HEK293 (cell line): ENCODE measurements around the gene KCNAB2.

Experiments used
- MZF1 ChIP-seq: fragments of 450-650 bp; formaldehyde crosslinking; IDR thresholded peaks from 2 replicates; pipeline ENCODE4 v1.5.1; 2017; ENCODE audit warnings: missing biosample characterization, missing genetic modification characterization, borderline replicate concordance
- ZBTB7A ChIP-seq: fragments of 450-650 bp; formaldehyde crosslinking; IDR thresholded peaks from 2 replicates; pipeline ENCODE4 v1.5.1; 2016; ENCODE audit warnings: low read depth, missing biosample characterization, missing genetic modification characterization
- ZNF132 ChIP-seq: fragments of 450-650 bp; formaldehyde crosslinking; IDR thresholded peaks from 2 replicates; pipeline ENCODE4 v1.5.1; 2017; ENCODE audit warnings: missing biosample characterization, missing genetic modification characterization, borderline replicate concordance
- ZNF311 ChIP-seq: fragments of 450-650 bp; formaldehyde crosslinking; IDR thresholded peaks from 2 replicates; pipeline ENCODE4 v1.5.1; 2017; ENCODE audit warnings: missing biosample characterization, missing genetic modification characterization, borderline replicate concordance
- TF ChIP-seq, protein P1 (sequence below): fragments of 450-650 bp; formaldehyde crosslinking; IDR thresholded peaks from 2 replicates; pipeline ENCODE4 v1.5.1; 2016; ENCODE audit warnings: missing biosample characterization, missing genetic modification characterization
- TF ChIP-seq, protein P2 (sequence below): fragments of 450-650 bp; formaldehyde crosslinking; IDR thresholded peaks from 2 replicates; pipeline ENCODE4 v1.5.1; 2016; ENCODE audit warnings: missing biosample characterization, missing genetic modification characterization
- TF ChIP-seq, protein P3 (sequence below): fragments of 450-650 bp; formaldehyde crosslinking; IDR thresholded peaks from 2 replicates; pipeline ENCODE4 v1.5.1; 2016; ENCODE audit warnings: missing biosample characterization, missing genetic modification characterization
- TF ChIP-seq, protein P4 (sequence below): fragments of 450-650 bp; formaldehyde crosslinking; IDR thresholded peaks from 2 replicates; pipeline ENCODE4 v1.5.1; 2016; ENCODE audit warnings: missing biosample characterization, missing genetic modification characterization
- TF ChIP-seq, protein P5 (sequence below): sonication (generic); formaldehyde crosslinking; IDR thresholded peaks from 2 replicates; pipeline ENCODE4 v1.8.1; 2022; ENCODE audit warnings: mild to moderate bottlenecking, moderate library complexity, missing genetic modification reagents

DNA sequence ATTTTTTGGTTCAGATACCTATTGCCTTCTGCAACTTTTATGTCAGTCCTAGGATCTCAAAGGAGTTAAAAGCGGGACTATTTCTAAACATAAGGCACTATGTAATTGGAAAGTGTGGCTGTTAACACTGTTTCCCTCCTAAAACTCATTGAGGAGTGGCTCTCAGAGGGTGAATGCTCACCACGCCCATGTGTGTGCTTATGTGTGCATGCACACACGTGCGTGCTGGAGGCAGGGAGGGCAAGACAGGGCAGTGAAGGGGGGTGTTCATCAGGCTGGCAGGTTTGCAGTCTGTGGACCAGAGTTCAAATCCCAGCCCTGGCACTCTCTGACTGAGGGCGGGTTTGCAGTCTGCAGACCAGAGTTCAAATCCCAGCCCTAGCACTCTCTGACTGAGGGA, 22.4 kb downstream of the KCNAB2 start:
- TF ChIP-seq MZF1 (no peak), ZBTB7A (tag by site-specific recombination) (no peak), ZNF132 (tag by site-specific recombination) (no peak), ZNF311 (tag by site-specific recombination) (no peak)
- TF ChIP-seq, protein P1, sequence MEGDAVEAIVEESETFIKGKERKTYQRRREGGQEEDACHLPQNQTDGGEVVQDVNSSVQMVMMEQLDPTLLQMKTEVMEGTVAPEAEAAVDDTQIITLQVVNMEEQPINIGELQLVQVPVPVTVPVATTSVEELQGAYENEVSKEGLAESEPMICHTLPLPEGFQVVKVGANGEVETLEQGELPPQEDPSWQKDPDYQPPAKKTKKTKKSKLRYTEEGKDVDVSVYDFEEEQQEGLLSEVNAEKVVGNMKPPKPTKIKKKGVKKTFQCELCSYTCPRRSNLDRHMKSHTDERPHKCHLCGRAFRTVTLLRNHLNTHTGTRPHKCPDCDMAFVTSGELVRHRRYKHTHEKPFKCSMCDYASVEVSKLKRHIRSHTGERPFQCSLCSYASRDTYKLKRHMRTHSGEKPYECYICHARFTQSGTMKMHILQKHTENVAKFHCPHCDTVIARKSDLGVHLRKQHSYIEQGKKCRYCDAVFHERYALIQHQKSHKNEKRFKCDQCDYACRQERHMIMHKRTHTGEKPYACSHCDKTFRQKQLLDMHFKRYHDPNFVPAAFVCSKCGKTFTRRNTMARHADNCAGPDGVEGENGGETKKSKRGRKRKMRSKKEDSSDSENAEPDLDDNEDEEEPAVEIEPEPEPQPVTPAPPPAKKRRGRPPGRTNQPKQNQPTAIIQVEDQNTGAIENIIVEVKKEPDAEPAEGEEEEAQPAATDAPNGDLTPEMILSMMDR (tag by site-specific recombination) = no peak
- TF ChIP-seq, protein P2, sequence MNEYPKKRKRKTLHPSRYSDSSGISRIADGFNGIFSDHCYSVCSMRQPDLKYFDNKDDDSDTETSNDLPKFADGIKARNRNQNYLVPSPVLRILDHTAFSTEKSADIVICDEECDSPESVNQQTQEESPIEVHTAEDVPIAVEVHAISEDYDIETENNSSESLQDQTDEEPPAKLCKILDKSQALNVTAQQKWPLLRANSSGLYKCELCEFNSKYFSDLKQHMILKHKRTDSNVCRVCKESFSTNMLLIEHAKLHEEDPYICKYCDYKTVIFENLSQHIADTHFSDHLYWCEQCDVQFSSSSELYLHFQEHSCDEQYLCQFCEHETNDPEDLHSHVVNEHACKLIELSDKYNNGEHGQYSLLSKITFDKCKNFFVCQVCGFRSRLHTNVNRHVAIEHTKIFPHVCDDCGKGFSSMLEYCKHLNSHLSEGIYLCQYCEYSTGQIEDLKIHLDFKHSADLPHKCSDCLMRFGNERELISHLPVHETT (tag by site-specific recombination) = no peak
- TF ChIP-seq, protein P3, sequence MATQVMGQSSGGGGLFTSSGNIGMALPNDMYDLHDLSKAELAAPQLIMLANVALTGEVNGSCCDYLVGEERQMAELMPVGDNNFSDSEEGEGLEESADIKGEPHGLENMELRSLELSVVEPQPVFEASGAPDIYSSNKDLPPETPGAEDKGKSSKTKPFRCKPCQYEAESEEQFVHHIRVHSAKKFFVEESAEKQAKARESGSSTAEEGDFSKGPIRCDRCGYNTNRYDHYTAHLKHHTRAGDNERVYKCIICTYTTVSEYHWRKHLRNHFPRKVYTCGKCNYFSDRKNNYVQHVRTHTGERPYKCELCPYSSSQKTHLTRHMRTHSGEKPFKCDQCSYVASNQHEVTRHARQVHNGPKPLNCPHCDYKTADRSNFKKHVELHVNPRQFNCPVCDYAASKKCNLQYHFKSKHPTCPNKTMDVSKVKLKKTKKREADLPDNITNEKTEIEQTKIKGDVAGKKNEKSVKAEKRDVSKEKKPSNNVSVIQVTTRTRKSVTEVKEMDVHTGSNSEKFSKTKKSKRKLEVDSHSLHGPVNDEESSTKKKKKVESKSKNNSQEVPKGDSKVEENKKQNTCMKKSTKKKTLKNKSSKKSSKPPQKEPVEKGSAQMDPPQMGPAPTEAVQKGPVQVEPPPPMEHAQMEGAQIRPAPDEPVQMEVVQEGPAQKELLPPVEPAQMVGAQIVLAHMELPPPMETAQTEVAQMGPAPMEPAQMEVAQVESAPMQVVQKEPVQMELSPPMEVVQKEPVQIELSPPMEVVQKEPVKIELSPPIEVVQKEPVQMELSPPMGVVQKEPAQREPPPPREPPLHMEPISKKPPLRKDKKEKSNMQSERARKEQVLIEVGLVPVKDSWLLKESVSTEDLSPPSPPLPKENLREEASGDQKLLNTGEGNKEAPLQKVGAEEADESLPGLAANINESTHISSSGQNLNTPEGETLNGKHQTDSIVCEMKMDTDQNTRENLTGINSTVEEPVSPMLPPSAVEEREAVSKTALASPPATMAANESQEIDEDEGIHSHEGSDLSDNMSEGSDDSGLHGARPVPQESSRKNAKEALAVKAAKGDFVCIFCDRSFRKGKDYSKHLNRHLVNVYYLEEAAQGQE (tag by site-specific recombination) = no peak
- TF ChIP-seq, protein P4, sequence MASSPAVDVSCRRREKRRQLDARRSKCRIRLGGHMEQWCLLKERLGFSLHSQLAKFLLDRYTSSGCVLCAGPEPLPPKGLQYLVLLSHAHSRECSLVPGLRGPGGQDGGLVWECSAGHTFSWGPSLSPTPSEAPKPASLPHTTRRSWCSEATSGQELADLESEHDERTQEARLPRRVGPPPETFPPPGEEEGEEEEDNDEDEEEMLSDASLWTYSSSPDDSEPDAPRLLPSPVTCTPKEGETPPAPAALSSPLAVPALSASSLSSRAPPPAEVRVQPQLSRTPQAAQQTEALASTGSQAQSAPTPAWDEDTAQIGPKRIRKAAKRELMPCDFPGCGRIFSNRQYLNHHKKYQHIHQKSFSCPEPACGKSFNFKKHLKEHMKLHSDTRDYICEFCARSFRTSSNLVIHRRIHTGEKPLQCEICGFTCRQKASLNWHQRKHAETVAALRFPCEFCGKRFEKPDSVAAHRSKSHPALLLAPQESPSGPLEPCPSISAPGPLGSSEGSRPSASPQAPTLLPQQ (tag by site-specific recombination) = no peak
- TF ChIP-seq, protein P5, sequence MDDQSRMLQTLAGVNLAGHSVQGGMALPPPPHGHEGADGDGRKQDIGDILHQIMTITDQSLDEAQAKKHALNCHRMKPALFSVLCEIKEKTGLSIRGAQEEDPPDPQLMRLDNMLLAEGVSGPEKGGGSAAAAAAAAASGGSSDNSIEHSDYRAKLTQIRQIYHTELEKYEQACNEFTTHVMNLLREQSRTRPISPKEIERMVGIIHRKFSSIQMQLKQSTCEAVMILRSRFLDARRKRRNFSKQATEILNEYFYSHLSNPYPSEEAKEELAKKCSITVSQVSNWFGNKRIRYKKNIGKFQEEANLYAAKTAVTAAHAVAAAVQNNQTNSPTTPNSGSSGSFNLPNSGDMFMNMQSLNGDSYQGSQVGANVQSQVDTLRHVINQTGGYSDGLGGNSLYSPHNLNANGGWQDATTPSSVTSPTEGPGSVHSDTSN (CRISPR knock-in tag) = no peak
